ENCODE measurements around the gene UPF1.

- TF ChIP-seq POLR2A (IDR thresholded peaks at IDR 0.05) (no peak), CTCF (IDR thresholded peaks at IDR 0.05) (no peak), POLR2AphosphoS5 (IDR thresholded peaks at IDR 0.05) (peak in 1 of 3 donors; percentile 33)
Measured at GRCh38 chr19:18848878-18849661, 17.3 kb downstream of the UPF1 start.
